GM21619 (cell line): ENCODE measurements around the gene ABCA9.
"Not testable (repeated sequence)": the region's sequence is repeated elsewhere in the genome, so short reads cannot be mapped to it uniquely, and the experiment has no call there.

Source experiments
- ATAC-seq: cut with Tn5 transposase; IDR thresholded peaks from one replicate; pipeline ENCODE4 v1.9.1; 2021; ENCODE audit not compliant: unreplicated experiment

ABCA9 gene

DNA sequence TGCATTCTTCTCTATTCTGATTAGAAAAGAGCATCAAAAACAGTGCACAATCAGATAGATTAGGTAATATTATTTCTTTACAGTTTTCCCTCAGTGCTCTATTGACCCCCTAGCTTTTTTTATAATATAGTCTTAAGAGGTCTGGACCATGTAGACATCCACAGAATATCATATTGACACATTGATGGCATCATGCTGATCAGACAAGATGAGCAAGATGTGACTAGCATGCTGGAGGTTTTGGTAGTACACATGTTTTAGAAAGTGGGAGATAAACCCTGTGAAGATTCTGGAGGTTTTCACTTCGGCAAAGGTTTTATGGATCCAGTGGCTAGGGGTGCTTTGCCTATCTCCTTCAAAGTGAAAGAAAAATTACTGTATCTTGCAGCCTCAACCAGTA, 102.8 kb downstream of the ABCA9 start:
- ATAC-seq = no peak

DNA sequence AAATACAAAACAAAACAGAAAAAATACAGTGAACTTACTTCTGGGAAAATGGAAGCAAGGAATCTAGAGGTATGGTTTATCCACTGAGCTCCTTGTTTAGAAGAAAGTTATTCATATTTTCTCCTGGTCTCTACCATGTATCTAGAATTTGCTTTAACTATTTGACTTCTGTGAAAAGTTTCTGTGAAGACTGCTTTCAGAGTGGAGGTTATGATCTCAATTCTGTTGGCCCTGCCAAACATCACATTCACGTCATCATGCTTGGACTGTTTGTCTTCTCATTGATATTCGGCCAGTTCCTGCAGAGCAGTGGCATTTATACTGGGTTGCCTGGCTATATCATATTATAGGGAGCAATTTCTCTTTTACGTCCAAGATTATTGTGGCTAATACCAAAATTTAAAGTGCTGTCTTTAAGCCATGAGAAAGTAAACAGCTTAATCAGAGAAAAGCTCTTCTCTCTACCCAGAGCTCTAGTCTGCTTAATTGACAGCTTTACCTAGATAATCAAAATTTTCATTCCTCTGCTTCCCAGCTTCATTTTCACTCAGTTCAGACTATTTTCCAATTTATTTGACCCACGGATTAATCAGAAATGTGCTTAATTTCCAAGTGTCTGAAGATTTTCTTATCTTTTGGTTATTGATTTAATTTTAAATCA, 105.4 kb downstream of the ABCA9 start, which contains the start of gene ABCA8:
ABCA8 (minus strand) TSS at position 212 of the 661 bp plus-strand sequence. CDS start 13,358 bp downstream, outside the sequence.
- no peak for ATAC-seq

DNA sequence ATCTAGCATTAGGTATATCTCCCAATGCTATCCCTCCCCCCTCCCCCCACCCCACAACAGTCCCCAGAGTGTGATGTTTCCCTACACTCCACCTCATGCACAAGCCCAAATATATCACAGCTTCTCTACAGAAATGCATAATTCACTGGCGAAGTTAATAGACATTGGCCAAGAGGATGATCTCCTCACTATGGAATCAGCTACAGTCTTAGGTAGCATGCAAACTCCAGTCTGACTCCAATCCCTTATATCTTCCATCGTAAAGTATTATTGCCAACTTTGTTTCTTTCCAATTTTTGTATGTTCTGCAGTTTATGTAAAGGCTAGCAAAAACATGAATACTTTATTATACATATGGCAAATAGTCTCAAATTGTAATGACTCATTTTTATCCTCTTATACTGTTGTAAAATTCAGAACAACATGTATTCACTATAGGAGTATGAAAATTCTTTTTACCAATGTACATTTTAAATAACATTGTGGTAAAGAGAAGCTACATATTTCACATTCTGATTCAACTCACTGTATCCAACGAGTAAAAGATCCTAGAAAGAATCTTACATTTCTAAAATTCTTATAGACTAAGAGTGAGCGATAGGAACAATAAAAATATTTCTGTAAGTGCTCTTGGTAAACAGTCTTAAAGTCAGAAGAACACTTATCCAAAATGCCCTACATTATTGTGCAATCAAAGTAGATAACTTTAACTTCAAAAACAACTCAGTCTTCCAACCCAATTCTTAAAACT, 106.4 kb downstream of the ABCA9 start:
- no peak for ATAC-seq

DNA sequence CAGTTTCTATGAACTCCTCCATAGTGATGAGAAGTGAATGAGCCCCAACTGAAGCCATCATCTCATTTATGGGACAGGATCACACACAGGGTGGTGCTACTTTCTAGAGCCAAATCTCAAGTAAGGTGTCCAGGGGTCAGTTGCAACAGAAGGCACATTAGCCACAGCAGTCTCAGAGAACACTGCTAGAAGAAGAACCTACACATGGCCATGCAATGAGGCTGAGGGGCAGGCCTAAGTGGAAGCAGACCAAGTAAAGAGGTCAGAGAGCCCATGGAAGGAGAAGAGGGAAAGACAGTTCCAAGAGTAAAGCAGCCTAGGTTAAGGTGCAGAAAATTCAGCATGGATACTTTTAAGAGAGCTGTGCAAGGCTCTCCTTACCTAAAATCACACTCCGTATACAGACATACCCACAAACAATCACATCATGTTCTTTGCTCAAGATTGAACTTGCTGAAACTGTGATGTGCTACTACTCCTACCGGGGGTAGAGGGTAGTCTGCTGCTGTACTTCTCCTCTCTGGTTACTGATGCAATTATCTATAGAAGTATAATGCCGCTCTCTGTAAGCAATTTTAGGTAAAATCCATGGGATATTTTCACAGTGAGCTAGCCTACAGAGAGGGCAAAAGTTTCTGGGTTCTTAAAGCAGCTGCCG, 107.3 kb downstream of the ABCA9 start:
- ATAC-seq = no peak

DNA sequence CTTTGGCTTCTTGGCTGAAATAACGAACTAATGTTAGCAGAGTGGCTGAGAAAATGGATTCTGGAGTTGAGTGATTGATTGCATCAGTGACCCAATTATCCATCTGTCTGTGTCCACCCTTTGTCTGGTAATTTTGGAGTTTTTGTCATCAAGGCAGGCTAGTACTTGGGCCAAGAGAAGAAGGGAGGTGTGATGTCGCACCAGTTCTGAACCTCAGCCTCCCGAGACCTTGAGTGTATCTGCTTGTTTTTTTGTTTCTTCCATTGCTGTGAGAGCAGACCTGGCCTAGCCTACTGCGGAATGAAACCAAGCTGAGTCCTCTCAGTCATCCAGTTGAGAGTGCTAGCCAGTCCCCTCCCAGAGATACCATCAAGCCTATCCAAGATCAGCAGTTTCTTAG, 110.0 kb downstream of the ABCA9 start:
- ATAC-seq = no peak

DNA sequence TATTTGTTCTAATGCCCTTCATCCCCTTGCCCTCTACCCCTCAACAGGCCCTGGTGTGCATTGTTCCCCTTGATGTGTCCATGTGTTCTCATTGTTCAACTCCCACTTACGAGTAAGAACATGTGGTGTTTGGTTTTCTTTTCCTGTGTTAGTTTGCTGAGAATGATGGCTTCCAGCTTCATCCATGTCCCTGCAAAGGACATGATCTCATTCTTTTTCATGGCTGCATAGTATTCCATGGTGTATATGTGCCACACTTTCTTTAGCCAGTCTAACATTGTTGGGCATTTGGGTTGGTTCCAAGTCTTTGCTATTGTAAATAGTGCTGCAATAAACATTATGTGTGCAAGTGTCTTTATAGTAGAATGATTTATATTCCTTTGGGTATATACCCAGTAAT, 112.9 kb downstream of the ABCA9 start:
- not testable (repeated sequence) for ATAC-seq

DNA sequence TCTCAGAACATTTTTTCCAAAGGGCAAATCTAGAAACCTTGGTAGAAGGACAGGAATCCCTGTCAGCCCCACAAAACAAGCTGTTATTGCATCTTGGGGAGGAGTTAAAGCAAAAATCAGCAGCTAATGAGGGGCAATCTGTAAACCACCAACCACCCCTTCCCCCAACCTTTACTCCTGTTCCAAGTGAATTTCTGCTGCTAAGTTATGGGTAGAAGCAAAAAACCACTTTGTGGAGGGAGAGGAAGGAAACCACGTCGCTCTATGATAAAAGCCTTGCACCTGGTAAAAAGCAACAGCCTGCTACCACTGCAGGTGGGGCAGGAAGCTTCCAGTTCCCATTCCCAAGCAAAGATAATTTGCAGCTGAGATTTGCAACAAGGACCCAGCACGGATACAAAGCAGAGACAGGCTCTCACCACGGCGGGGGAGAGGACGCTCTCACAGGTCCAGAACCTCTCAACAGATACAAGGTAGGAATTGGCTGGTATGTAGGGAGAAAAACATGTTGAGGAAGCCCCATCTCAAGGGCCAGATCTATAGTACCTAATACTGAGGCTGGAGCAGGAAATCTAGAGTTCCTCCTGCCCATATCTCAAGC, 116.2 kb downstream of the ABCA9 start:
- no peak for ATAC-seq

DNA sequence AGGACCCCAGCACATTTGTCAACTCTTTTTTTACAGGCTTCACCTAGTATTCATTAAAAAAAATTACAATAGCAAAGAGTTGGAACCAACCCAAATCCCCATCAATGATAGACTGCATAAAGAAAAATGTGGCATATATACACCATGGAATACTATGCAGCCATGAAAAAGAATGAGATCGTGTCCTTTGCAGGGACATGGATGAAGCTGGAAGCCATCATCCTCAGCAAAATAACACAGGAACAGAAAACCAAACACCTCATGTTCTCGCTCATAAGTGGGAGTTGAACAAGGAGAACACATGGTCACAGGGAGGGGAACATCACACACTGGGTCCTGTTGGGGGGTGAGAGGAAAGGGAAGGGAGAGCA, 116.9 kb downstream of the ABCA9 start:
- not testable (repeated sequence) for ATAC-seq

DNA sequence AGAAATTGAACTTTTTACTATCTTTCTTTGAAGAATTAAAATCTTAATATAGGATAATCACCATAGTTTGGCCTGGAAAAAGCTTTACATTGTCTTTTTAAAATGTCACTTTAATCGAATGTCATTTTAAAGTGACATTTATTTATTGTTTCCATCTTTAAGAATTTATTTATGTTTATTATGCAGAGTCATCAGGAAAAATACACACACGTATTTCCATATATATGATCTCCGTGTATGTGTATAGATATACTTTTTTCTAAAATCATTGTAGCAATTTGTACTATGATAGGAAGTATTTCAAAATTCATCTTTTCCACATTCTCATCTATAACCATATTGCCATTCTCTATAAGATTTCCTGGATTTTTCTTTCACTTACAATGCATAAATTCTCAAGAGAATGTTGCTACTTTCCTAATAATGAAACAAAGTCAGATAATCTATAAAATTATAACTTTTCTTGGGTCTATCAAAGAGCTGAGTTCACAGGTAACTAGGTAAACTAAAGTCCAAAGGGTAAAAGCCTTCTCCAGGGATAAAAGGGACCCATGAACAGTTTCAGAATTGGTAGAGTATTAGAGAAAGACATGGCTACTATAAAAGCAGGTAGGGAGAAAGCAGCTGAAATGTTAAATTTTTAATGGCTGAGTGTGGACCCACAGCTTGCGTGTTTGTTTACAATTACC, 117.5 kb downstream of the ABCA9 start:
- ATAC-seq = no peak

DNA sequence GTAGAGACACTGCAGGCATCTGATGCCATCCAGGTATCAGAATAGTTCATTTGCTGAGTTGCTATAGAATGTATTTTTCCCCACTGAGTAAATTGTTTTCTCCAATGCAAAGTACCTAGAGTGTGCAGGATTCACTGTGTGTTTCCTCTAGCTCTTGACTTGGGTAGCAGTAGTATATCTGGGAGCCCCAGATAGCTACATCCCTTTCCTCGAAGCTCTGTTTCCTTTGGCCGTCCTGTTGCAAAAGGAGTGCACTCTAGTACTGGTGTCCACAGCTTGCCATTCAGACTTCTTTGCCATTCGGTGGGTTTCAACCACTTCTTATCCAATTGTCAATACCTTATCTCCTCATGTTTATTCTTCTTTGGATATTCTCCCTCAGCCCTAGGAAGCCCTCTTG, 118.3 kb downstream of the ABCA9 start:
- ATAC-seq = no peak

DNA sequence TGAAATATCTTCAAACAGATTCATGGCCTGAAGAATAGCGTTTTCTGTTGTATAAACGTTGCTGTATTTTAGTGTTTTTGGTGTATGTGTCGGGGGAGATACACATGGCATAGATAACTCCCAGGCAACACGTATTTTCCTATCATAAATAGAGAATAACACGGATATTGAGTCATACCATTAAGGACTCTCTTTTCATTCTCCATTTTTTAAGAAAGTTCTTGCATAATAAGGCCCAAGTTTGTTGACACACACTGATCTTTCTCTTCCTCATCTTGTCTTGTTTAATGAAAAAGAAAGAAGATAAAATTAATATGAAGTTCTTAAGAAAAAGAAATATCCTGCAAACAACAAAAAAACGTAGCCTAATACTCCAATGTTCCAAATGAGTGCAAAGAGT, 119.0 kb downstream of the ABCA9 start:
- ATAC-seq = no peak

DNA sequence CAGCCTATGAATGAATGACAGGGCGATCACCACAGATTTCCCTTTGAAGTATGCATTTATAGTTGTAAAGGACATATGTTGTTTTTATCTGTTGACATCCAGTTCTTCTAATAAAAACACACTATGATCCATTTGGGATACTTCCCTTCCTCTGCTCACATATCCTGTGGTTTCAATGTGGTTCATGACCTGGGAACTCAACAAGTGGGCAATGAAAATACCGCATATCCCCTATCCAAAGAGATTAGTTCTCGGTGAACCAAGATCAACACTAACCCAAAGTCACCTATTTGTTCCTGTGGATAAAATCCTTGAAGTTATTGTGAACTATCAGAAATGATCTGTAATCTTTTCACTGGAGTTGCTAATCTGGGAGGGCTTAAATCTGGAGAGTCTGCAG, 121.5 kb downstream of the ABCA9 start:
- ATAC-seq = no peak

DNA sequence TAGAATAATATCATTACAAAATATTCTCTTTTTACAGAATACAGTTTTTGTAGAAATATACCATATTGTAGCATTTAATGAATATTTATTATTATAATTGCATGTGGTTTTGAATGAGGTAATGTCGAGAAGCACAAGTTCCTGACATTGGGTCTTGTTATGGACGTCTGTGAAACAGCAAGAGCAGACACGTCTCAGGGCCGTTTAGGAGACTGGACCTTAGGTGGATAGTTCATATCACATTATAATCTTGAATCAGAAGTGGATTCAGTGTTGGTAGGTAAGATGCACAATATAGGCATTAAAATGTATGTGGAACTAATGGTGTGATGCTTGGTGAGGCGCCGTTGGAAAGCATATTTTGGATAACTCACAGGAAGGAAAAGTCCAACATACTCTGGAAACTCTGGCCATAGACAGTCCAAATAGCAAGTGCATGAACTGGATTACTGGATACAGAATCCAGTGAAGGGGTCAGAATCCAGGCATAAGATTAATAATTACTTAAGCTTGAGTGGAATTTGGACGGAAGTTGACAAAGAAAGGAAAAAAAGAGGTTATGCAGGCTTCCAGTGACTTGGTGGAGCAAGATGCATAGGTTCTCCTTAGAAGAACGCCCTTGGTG, 122.7 kb downstream of the ABCA9 start:
- no peak for ATAC-seq

DNA sequence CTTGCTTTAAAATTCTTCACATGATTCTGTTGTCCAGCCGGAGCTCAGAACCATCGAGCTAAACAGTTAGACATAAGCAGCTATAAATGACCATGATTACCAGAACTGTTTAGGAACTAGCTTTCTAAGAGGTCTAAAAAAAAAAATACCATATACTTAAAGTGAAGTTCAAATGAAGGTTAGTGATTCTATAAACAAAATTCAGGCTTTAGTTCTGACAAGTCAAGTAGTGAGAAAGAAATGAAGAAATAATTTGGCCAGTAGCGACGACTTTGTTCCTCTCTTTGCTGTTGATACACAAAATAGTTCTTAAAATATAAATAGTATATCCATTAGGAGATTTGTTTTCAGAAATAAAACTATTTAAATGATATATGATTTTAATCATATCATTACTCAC, 133.2 kb downstream of the ABCA9 start:
- ATAC-seq = no peak

DNA sequence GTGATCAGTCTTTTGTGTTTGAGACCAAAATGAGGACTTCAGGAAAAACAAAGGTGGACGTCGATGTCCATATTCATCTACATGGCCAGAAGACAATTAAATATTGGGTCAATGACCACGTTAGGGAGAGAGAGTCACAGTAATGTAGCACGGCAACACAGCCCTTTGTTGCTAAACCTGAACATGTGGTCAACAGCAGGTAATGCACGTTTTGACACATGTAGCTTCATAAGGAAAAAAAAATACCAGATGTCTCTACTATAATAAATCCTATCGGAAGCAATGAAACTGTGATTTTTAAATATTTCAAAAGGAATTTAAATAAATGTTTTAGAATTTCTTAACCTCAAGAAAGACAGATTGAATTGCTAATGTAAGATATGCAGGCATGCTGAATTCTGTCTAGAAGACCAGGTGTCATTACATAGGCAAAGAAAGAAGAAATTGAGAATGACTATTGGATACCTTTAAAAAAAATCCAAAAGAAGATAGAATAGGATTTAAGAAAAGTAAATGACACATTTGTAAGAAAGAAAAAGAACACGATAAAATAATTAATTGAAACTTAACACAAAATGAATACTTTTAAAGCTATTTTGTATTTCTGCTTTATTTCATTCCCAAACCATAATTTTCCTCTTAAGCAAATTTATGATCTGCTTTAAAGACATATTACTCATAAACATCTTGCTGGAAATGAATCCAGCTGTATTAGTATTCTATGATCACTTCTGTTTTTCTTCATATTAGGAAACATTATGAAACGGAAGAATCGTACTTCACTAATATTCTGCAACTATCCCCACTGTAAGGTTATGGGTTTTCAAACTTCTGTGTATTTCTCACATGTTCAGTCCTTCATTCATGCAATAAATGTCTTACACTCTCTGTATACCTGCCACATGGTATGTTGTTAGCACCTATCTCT, 135.7 kb downstream of the ABCA9 start:
- no peak for ATAC-seq
